HG02973 (cell line): ENCODE results near the gene CASTOR2.
"Not testable (repeated sequence)": the region's sequence is repeated elsewhere in the genome, so short reads cannot be mapped to it uniquely, and the experiment has no call there.

Source experiments
- ATAC-seq: cut with Tn5 transposase; IDR thresholded peaks from one replicate; pipeline ENCODE4 v1.9.1; 2021; ENCODE audit warnings: moderate library complexity; ENCODE audit not compliant: unreplicated experiment

Gene CASTOR2

GRCh38 chr7:74994869-74995543, 30.5 kb downstream of the CASTOR2 start:
- ATAC-seq: not testable (repeated sequence)

- not testable (repeated sequence) for ATAC-seq
Measured at GRCh38 chr7:74996361-74996760, 31.9 kb downstream of the CASTOR2 start.

GRCh38 chr7:74997811-74998210, 33.3 kb downstream of the CASTOR2 start:
- ATAC-seq: not testable (repeated sequence)

- ATAC-seq: not testable (repeated sequence)
Measured at GRCh38 chr7:75001356-75001755, 36.9 kb downstream of the CASTOR2 start.

GRCh38 chr7:75010036-75010435, 45.5 kb downstream of the CASTOR2 start:
- no peak for ATAC-seq

- ATAC-seq: no peak
Measured at GRCh38 chr7:75017832-75018231, 53.3 kb downstream of the CASTOR2 start.

GRCh38 chr7:75018570-75019364, 54.3 kb downstream of the CASTOR2 start:
- no peak for ATAC-seq

GRCh38 chr7:75019800-75020199, 55.3 kb downstream of the CASTOR2 start:
- ATAC-seq: no peak

- no peak for ATAC-seq
Measured at GRCh38 chr7:75024922-75025321, 60.4 kb downstream of the CASTOR2 start.

GRCh38 chr7:75028299-75028698, 63.8 kb downstream of the CASTOR2 start:
- ATAC-seq: no peak

- ATAC-seq: no peak
Measured at GRCh38 chr7:75033064-75033463, 68.6 kb downstream of the CASTOR2 start.

- no peak for ATAC-seq
Measured at GRCh38 chr7:75033826-75034225, 69.3 kb downstream of the CASTOR2 start.

GRCh38 chr7:75038508-75038907, 74.0 kb downstream of the CASTOR2 start:
- no peak for ATAC-seq

- no peak for ATAC-seq
Measured at GRCh38 chr7:75039166-75039565, 74.7 kb downstream of the CASTOR2 start.

GRCh38 chr7:75039709-75040108, 75.2 kb downstream of the CASTOR2 start:
- ATAC-seq: no peak

- ATAC-seq: no peak
Measured at GRCh38 chr7:75040512-75040911, 76.0 kb downstream of the CASTOR2 start.

- no peak for ATAC-seq
Measured at GRCh38 chr7:75042286-75042685, 77.8 kb downstream of the CASTOR2 start.

GRCh38 chr7:75042831-75043703, 78.6 kb downstream of the CASTOR2 start:
- ATAC-seq: no peak

GRCh38 chr7:75045881-75046280, 81.4 kb downstream of the CASTOR2 start:
- ATAC-seq: no peak

- no peak for ATAC-seq
Measured at GRCh38 chr7:75048435-75049379, 84.2 kb downstream of the CASTOR2 start.
